Dermis blood vessel endothelial cell (primary cell): ENCODE data around the gene AGAP2. TPM values are rescaled to one million over a fixed set of nuclear protein-coding genes. Genes with fewer than 3 reads are reported as not detected.

Experiments used
- DNase-seq: peaks from one replicate; pipeline ENCODE4 v3.0.0; 2010
- total RNA-seq: library from RNA; depleted of rRNA; stranded (reverse); fragments of >200 nt; gene quantifications from 2 replicates; pipeline ENCODE4 v1.2.3, GENCODE V29; 2014

AGAP2 gene
- total RNA-seq, 1 donor from 2014 or later: under 0.01 TPM

GRCh38 chr12:57735952-57736740 is 2.4 kb downstream of the AGAP2 start:
- no peak for DNase-seq

- DNase-seq: no peak
Measured at GRCh38 chr12:57735198-57735855, 3.2 kb downstream of the AGAP2 start.

DNA sequence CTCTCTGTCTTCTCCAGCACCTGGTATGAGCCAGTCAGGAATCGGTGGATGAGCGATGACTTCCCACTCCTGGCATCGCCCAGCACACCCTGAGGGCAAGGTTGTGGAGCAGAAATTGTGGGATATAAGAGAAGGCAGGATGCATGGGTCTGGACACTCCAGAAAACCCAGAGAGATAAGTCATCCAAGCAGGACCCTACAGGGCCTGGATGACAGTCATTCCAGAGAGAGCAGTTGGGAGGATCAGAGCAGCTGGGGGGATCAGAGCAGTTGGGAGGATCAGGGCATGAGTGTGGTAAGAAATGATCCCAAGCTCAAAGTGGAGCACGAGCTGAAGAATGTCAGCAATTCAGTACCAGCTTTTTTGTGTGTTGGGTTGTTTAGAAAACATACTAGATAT is 4.0 kb downstream of the AGAP2 start:
- DNase-seq: no peak

GRCh38 chr12:57733928-57734327 is 4.6 kb downstream of the AGAP2 start:
- no peak for DNase-seq

DNA sequence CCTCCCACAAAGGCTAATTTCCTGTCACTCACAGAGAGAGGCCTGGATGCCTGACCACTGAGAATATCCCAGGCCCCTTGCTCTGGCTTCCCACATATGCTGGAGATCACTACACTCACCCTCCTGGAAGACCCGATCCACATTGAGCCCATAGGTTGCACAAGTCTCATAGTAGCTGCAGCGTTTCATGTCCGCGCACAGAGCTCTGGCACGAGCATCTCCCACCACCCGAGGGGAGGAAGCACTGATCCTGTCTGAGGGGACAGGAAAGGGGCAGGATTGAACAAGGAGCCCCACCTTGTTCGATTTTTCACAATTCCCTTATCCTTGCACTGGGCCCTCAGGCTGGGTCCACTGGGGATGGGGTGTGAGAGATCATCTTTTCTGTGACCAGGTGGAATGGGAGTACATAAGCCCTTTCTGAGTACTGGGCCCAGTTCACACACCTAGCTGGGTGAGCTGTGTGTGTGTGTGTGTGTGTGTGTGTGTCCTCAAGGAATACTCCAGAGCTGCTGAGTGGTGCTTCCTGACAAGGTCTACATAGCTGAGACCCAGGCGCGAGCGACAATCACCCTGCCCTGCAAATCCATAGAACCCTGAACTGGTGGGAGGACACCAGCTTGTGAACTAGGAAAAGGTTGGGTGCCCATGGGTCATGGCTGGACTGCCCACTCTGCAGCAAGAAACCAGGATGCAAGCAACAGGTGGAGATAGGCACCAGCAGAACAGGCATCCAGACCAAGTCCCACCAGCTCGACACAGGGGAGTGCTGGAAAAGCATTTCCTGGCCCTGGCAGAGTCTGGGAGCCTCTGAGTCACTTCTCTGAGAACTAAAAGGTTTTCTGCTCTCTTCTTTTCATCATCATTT is 5.6 kb downstream of the AGAP2 start:
- no peak for DNase-seq

DNA sequence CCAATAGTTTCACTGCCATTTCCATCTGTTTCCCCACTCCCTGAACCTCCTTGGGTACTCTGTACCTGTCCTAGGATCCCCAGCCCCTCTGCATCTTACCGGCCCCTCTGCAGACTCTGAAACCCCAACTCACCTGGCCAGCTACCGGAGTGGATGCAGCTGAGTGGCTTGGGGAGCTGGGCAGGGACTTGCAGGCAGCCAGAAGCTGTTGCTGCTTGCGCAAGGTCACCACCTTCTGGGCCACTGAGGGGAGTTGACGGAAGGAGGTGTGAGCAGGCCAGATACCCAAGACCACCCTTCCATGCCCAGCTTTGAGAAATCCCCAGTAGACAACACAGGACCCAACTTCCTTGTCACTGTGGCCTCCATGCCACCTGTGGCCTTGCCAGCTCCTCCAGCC is 6.3 kb downstream of the AGAP2 start:
- no peak for DNase-seq

DNA sequence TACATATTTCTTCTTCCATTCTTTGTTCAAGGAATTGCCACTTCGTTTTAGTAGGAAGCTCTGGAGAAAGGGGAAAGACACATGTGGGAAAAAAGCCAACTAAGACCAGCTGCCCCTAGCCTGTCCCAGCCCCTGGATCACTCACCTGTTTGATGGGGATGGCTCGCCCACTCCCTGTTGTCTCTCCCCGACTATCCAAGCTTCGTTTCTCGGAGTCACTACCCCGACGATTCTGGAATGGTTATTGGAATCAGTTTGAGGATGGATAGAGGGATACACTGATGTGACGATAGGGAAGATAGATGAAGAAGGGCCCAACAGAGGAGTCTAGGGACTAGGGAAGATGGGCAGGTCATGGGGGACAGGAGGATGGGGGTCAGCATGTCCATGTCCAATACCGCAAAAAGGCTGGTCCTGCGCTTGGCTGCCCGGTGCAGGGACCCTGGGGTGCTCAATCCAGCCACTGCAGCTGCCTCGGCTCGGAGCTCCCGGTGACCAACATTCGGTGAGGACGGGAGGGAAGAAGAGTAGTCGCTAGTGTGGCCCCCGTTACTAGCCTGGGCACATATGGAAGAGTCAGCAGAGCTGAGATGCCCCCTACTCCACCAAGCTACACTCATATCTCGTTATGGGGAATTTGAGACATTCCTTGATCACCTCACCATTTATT is 7.0 kb downstream of the AGAP2 start:
- no peak for DNase-seq

DNA sequence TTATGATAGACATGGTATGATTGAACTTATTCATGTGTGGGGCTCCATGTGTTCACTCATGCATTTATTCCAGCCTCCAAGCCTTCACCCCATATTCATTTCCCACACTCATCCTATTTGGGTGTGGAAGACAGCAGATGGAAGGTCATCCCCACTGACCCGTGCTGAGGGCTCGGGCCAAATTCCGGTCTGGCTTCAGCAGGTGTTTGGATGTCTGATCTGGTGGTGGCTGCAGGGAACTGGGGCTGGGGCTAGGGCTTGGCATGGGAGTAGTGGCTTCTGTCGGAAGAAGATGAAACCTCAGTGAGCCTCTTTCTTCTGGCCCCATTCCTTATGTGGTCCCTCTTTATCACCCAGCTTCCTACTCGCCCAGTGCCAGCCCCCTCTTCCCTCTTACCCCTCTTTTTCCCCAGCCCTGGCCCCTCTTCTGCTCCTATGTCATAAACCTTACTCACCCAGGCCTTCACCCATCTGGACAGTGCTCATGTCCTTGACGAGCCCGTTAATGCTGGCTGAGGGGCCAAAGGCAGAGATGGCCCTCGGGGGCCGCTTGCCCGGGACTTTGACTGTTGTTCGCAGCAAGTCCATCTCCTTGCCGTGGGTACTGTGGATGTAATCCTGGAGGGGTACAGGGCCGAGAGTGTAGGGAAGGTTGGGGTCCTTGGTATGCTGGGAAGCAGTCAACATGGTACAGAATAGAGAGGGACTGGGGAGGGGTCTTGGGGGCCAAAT is 8.0 kb downstream of the AGAP2 start:
- no peak for DNase-seq

- no peak for DNase-seq
Measured at GRCh38 chr12:57729321-57729844, 9.2 kb downstream of the AGAP2 start.

DNA sequence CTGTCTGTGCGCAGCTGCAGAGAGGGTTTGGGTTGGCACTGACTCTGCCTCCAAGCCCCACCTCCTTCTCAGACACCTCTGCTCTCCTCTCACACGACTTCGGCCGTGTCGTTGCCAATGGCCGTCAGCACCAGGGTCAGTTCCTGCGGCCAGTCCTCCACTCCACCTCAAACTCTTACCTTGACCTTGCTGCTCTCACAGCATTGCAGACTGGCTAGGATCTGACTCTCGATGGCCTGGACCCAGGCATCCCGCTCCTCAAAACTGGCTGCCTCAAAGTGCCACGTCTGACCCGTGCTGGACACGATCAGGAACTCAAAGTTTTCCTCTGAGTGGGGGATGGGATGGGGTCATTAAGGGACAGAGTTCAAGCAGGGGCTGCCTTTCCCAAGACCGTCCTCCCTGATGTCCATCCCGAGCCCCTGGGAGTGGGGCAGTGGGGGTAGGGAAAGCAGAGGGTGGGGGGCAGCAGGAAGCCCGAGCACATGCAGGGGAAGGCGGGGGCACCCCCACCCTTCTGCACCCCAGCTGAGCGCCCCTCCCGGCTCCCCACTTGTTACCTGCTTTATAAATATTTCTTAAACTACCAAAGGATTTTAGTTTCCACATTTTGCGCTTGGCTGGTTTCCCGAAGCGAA is 10.7 kb downstream of the AGAP2 start:
- DNase-seq: no peak

DNA sequence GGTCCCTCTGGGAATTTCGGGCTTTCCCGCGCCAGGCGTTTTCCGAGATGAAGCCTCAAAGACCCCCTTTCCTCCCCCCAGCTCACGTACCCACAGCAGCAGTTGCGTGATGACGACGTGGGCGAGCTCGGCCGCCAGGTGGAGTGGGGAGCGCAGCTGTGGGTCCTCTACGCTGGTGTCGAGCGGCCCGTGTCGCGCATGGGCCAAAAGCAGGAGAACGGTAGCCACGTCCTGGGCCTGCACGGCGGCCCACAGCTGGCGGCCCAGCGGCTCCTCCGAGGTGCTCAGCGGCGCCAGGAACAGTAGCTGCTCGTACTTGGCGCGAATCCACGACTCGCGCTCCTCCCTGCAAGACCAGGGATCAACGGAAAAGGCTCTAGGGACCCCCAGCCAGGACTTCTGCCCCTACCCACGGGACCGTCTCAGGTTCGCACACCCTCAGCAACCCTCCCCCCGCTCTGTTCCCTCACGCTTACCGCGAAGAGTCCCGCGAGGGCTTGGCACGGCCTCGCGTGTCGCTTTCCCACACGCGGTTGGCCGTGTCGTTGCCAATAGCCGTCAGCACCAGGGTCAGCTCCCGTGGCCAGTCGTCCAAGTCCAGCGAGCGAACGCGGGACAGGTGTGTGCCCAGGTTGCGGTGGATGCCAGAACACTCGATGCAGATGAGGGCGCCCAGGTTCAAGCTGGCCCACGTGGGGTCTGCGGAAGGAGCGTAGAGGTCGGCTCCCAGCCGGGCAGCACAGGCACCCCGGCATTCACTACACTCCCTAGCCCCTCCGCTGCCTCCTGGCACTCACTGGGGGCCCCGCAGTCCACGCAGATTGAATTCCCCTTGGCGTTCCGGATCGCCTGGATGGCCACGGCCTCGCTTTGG is 11.4 kb downstream of the AGAP2 start:
- peak; percentile 43 for DNase-seq

- peak; percentile 86 for DNase-seq
Measured at GRCh38 chr12:57726151-57726883, 12.2 kb downstream of the AGAP2 start.

- DNase-seq: no peak
Measured at GRCh38 chr12:57725851-57726150, 12.7 kb downstream of the AGAP2 start.

- DNase-seq: no peak
Measured at GRCh38 chr12:57724936-57725740, 13.4 kb downstream of the AGAP2 start.

GRCh38 chr12:57724003-57724935 is 14.3 kb downstream of the AGAP2 start:
- no peak for DNase-seq

GRCh38 chr12:57723630-57723962 is 14.9 kb downstream of the AGAP2 start:
- no peak for DNase-seq

DNA sequence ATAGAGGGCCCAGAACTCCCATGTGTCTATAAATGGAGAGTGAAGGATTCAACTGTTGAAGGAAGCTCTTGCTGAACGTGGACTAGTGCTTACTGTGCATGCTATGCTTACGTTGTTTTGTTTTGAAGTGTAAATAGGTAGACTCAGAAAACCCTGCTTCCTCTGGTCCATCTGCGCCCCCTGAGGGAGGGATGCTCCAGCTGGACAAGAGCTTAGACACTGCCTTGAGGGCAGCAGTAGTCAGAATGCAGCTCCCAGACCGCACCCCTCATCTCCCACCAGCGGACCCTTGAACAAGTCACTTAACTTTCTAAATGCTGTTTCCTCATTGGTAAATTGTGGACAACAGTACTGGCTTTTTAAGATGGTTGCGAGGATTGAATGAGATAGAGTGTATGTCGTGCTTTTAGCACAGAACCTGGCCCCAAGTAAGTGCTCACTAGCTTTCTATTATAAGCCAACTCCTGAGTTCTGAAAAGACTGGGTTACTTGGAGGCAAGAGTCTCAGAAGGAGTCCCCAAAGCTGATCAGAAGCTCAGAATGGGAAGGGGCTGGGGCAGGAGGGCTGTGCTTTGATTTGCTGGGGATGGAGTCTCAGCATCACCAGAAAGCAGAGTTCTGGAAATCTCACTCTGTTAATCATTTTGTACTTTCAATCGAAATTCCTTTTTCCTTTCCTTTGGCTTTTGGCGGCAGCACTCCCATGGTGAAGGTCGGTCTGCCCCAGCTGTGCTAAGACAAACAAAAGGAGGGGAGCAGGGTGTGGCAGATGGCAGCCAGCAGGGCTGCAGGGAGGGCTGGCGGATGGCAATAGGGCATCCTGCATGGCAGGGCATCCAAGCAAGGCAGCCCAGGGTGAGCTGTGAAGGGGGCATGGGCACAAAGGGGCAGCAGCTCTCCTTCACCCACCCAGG is 15.6 kb downstream of the AGAP2 start:
- DNase-seq: no peak
